Skeletal muscle tissue (tissue), 4 donors: ENCODE data around the gene HM13. TPM values are rescaled to one million over a fixed set of nuclear protein-coding genes. Genes with fewer than 3 reads are reported as not detected.
"Not testable (repeated sequence)": the region's sequence is repeated elsewhere in the genome, so short reads cannot be mapped to it uniquely, and the experiment has no call there.

Experiments used
- H3K27ac ChIP-seq: one replicate; pipeline ENCODE4 v1.7.0; 2013; ENCODE audit warnings: mild to moderate bottlenecking, low read depth, low read length, inconsistent platforms
- H3K27me3 ChIP-seq, 3 donors: one replicate each; pipeline ENCODE4 v1.7.0; 2013; ENCODE audit warnings: low read length in 3 of 3; ENCODE audit not compliant: control insufficient read depth in 3 of 3, insufficient read depth in 3 of 3
- H3K36me3 ChIP-seq, 3 donors: one replicate each; pipeline ENCODE4 v1.7.0; 2013; ENCODE audit warnings: low read length in 3 of 3; ENCODE audit not compliant: control insufficient read depth in 3 of 3, insufficient read depth in 3 of 3
- H3K4me1 ChIP-seq, 3 donors: one replicate each; pipeline ENCODE4 v1.7.0; 2013; ENCODE audit warnings: low read length in 3 of 3, mild to moderate bottlenecking in 3 of 3; ENCODE audit not compliant: control insufficient read depth in 3 of 3, insufficient read depth in 3 of 3
- H3K4me3 ChIP-seq, 3 donors: one replicate each; pipeline ENCODE4 v1.7.0; 2013; ENCODE audit warnings: low read length in 3 of 3
- H3K9ac ChIP-seq, 3 donors: one replicate each; pipeline ENCODE4 v1.7.0; 2013; ENCODE audit warnings: low read length in 3 of 3, mild to moderate bottlenecking in 3 of 3, moderate library complexity in 2 of 3, low read depth in 1 of 3
- H3K9me3 ChIP-seq, 3 donors: one replicate each; pipeline ENCODE4 v1.7.0; 2013; ENCODE audit warnings: low read length in 3 of 3; ENCODE audit not compliant: control insufficient read depth in 3 of 3
- total RNA-seq: library from RNA; depleted of rRNA; stranded (reverse); fragments of >200 nt; gene quantifications from one replicate; pipeline ENCODE4 v1.2.3, GENCODE V29; 2014
- donor health status: Osteomylitis.

HM13 gene
- 30.8 TPM for total RNA-seq

- Histone ChIP-seq H3K9ac (peak within 1 kb of the TSS; percentile 89 to 97 (median 92)), H3K27me3 (no peaks in the 10 kb centered on the region), H3K27ac (peak within 1 kb of the TSS; percentile 75), H3K36me3 (peaks cover 8 to 14% (median 8%) of the 10 kb centered on the region in 3 donors), H3K9me3 (no peaks in the 10 kb centered on the region), H3K4me3 (peak within 1 kb of the TSS; percentile 91 to 100 (median 98)), H3K4me1 (peaks cover 35 to 37% (median 35%) of the 10 kb centered on the region in 3 donors)
Measured at GRCh38 chr20:31514154-31515071, at the start of gene HM13. Gene HM13, plus strand, starts transcription at chr20:31514442. Its CDS starts 110 bp downstream, at chr20:31514552.

DNA sequence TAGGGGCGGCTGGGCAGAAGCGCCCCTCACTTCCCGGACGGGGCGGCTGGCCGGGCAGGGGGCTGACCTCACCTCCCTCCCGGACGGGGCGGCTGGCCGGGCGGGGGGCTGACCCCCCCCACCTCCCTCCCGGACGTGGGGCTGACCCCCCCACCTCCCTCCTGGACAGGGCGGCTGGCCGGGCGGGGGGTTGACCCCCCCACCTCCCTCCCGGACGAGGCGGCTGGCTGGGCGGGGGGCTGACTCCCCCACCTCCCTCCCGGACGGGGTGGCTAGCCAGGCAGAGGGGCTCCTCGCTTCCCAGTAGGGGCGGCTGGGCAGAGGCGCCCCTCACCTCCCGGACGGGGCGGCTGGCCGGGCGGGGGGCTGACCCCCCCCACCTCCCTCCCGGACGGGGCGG is 43.3 kb upstream of the HM13 start:
- peaks cover 8 to 10% (median 9%) of the 10 kb centered on the region in 3 donors for H3K4me1 ChIP-seq
- H3K4me3 ChIP-seq, H3K36me3 ChIP-seq, H3K9ac ChIP-seq, H3K9me3 ChIP-seq, H3K27ac ChIP-seq: not testable (repeated sequence)
- H3K27me3 ChIP-seq, result peaks cover 9 to 16% (median 15%) of the 10 kb centered on the region in 3 donors

DNA sequence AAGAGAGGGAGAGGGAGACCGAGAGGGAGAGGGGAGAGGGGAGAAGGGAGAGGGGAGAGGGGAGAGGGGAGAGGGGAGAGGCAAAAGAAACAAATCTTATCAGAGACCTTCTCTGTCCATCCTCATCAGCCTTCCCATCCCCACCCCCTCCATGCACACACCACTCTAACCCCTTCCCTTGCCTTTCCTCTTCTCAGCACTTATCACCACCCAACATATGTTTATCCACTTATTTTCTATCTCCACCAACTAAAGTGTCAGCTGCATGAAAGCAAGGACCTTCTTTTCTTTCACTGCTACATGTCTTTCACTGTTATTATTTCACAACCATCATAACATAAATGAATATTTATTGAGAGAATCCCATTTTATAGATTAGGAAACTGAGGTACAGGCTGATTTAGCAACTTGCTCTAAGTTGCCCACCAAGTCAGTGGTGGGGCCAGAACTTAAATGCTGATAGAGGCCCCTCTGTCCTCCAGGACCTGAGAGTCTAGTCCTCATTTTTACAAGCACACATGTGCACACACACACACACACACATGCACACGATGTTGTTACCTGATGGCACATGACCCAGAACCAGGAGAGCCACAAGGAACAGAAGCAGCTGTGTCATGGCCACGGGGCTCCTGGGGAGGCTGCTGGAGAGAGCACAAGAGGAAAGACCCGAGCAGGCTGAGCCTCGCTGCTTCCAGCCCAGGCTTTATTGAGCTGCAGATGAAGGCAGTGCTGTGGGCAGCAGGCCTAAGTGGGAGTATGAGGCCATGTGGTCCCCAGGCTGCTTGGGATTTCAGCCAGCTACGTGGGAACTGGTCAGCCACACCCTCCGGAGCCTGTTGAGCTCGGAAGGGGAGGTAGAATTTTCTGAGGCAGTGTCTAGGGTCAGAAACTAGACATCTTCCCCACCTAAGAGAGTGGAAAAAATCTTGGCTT is 41.6 kb upstream of the HM13 start:
- H3K9ac ChIP-seq, result no peak overlapping the region
- no peak overlapping the region for H3K4me3 ChIP-seq
- H3K4me1 ChIP-seq, result peaks cover 9 to 10% (median 10%) of the 10 kb centered on the region in 3 donors
- no peaks in the 10 kb centered on the region for H3K9me3 ChIP-seq
- H3K27ac ChIP-seq, result no peak overlapping the region
- H3K36me3 ChIP-seq, result peaks cover 0 to 2% (median 0%) of the 10 kb centered on the region in 3 donors
- H3K27me3 ChIP-seq, result peaks cover 19 to 27% (median 25%) of the 10 kb centered on the region in 3 donors

DNA sequence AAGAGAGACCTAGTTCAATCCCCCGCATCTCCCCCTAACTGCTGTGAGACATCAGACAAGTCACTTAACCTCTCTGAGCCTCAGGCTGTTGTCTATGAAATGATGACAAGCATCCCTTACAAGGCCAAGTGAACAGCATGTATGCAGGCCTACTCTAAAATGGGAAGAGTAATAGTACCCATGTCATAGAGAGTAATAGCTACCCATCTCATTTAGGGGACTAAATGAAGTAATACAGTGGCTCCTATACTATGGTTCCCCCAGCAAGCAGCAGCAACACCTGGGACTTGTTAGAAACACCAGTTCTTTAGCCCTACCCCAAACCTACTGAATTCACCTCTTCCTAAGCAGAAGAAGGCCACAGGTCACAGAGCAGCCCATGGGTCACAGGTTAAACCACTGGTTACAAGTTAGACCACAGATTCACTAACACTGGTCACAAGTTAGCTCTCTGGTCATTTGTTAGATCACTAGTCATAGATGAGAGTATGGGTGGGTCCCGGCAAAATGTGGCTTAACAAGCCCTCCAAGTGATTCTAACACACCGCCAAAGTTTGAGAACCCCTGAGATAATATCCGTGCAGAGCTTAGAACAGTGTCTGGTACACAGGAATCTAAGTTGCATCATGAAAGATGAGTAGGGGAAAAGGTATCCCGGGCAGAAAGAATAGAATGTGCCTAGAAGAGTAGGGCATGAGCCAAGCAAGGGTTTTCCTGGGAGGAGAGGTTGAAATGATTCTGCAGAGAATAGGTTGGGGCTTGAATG is 40.7 kb upstream of the HM13 start:
- Histone ChIP-seq H3K36me3 (peaks cover 0 to 2% (median 0%) of the 10 kb centered on the region in 3 donors), H3K9me3 (no peaks in the 10 kb centered on the region), H3K9ac (no peak overlapping the region), H3K4me3 (no peak overlapping the region), H3K4me1 (peaks cover 9 to 10% (median 10%) of the 10 kb centered on the region in 3 donors), H3K27me3 (peaks cover 19 to 28% (median 25%) of the 10 kb centered on the region in 3 donors), H3K27ac (no peak overlapping the region)

- Histone ChIP-seq H3K4me3 (no peak overlapping the region), H3K9me3 (no peaks in the 10 kb centered on the region), H3K27ac (no peak overlapping the region), H3K9ac (no peak overlapping the region), H3K36me3 (peaks cover 0 to 2% (median 0%) of the 10 kb centered on the region in 3 donors), H3K27me3 (peaks cover 19 to 28% (median 25%) of the 10 kb centered on the region in 3 donors), H3K4me1 (peaks cover 9 to 10% (median 10%) of the 10 kb centered on the region in 3 donors)
Measured at GRCh38 chr20:31474097-31474436, 40.2 kb upstream of the HM13 start.

- Histone ChIP-seq H3K4me3 (peak within 1 kb of the TSS; percentile 62 to 70 (median 69)), H3K9ac (peak within 1 kb of the TSS; percentile 45 to 74 (median 57)), H3K9me3 (no peaks in the 10 kb centered on the region), H3K27me3 (peaks cover 19 to 28% (median 25%) of the 10 kb centered on the region in 3 donors), H3K36me3 (peaks cover 0 to 2% (median 0%) of the 10 kb centered on the region in 3 donors), H3K27ac (peak within 1 kb of the TSS; percentile 62), H3K4me1 (peaks cover 9 to 10% (median 10%) of the 10 kb centered on the region in 3 donors)
Measured at GRCh38 chr20:31474758-31475427, 39.3 kb upstream of the HM13 start, which contains the start of the genes DEFB124 and REM1. Gene DEFB124, minus strand, starts transcription at chr20:31475127. Its CDS starts 2,114 bp downstream, at chr20:31473013. Gene REM1, plus strand, starts transcription at chr20:31475288. Its CDS starts 1,158 bp downstream, at chr20:31476446.

DNA sequence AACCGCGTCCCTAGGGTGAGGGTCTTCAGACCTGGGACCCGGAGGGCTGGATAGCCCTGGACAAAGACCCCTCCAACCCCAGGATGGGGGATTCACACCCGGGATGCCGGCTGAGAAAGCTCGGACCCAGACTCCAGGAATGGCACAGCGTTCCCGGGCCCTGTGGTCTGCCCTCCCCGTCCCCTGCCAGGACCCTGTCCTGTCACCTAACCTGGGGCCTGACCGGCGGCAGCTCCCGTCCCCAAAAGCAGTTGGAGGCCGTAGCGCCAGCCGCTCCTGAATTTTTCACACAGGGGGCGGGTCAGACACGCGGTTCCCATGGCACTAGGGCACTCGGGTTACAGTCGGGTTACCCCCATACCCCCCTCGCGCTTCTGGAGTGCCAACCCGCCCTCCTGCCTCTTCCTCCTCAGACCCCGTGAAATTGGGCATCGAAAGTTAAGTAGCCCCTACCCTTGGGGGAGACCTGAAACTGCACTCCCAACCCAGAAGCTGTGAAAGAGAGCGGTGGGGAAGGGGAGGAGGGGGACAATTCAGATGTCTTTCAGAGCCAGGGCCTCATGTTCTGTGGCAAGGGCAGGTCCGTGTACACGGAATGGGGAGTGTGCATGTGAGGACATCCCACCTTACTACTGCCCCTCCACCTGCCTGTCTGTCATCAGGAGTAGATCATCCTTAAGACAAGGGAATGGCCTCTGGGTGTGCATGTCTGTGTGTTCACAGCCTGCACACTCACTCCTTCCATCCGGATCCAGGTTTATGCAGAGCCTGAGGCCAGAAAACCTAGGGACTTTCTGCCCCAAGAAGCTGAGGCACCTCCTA is 38.6 kb upstream of the HM13 start:
- H3K4me1 ChIP-seq, result peaks cover 9 to 10% (median 10%) of the 10 kb centered on the region in 3 donors
- H3K27me3 ChIP-seq, result peaks cover 19 to 28% (median 25%) of the 10 kb centered on the region in 3 donors
- H3K36me3 ChIP-seq, result peaks cover 0 to 2% (median 0%) of the 10 kb centered on the region in 3 donors
- peak overlapping the region; percentile 62 for H3K27ac ChIP-seq
- no peaks in the 10 kb centered on the region for H3K9me3 ChIP-seq
- peak overlapping the region; percentile 45 to 74 (median 57) for H3K9ac ChIP-seq
- H3K4me3 ChIP-seq, result peak overlapping the region; percentile 62 to 70 (median 69)

- no peaks in the 10 kb centered on the region for H3K9me3 ChIP-seq
- peak overlapping the region in 2 of 3 donors; percentile 69 to 70 for H3K4me3 ChIP-seq
- peaks cover 19 to 28% (median 25%) of the 10 kb centered on the region in 3 donors for H3K27me3 ChIP-seq
- peaks cover 9 to 10% (median 10%) of the 10 kb centered on the region in 3 donors for H3K4me1 ChIP-seq
- H3K9ac ChIP-seq, result peak overlapping the region in 1 of 3 donors; percentile 74
- no peak overlapping the region for H3K27ac ChIP-seq
- peaks cover 0 to 2% (median 0%) of the 10 kb centered on the region in 3 donors for H3K36me3 ChIP-seq
Measured at GRCh38 chr20:31476294-31476585, 38.0 kb upstream of the HM13 start.
